Right atrium auricular region (tissue), 2 donors: ENCODE results near the gene TET2. TPM values are rescaled to one million over a fixed set of nuclear protein-coding genes. Genes with fewer than 3 reads are reported as not detected.

ENCODE experiments used
- DNase-seq: peaks from one replicate; pipeline ENCODE4 v3.0.0-alpha.2; 2019; ENCODE audit warnings: low spot score
- H3K27ac ChIP-seq, 2 donors: fragments of 200-600 bp; sonication (generic); 1 replicate in 1 of 2; 2 replicates in 1 of 2; pipeline ENCODE4 v1.5.1; 2016 to 2019
- H3K27me3 ChIP-seq, 2 donors: fragments of 200-600 bp; sonication (generic); one replicate each; pipeline versions ENCODE4 v1.5.1 to v1.6.0; 2017 to 2019
- H3K36me3 ChIP-seq: fragments of 200-600 bp; sonication (generic); one replicate; pipeline ENCODE4 v1.5.1; 2016
- H3K4me1 ChIP-seq, 2 donors: fragments of 200-600 bp; sonication (generic); one replicate each; pipeline versions ENCODE4 v1.5.1 to v1.6.0; 2017 to 2019
- H3K4me3 ChIP-seq, 2 donors: fragments of 200-600 bp; sonication (generic); 1 replicate in 1 of 2; 2 replicates in 1 of 2; pipeline ENCODE4 v1.5.1; 2017 to 2019; ENCODE audit warnings: mild to moderate bottlenecking in 1 of 2, moderate library complexity in 1 of 2
- H3K9me3 ChIP-seq, 2 donors: fragments of 200-600 bp; sonication (generic); one replicate each; pipeline ENCODE4 v1.5.1; 2019
- CTCF ChIP-seq, 2 donors: fragments of 200-600 bp; sonication (generic); IDR thresholded peaks; one replicate each; pipeline ENCODE4 v1.5.1; 2019; ENCODE audit warnings: antibody characterized with exemption in 2 of 2
- total RNA-seq, 2 donors: library from RNA; depleted of rRNA; stranded (reverse); fragments of >200 nt; gene quantifications; one replicate each; pipeline ENCODE4 v1.1.0, GENCODE V29; 2016

TET2 gene
- total RNA-seq, 2 donors from 2014 or later: 15.4 to 16.2 TPM

GRCh38 chr4:105318486-105318885 lies 171.8 kb downstream of the TET2 start:
- H3K27ac ChIP-seq: no peak overlapping the region
- TF ChIP-seq CTCF (IDR thresholded peaks at IDR 0.05): no peak
- no peaks in the 10 kb centered on the region for H3K4me1 ChIP-seq
- H3K36me3 ChIP-seq: no peaks in the 10 kb centered on the region
- H3K9me3 ChIP-seq: no peaks in the 10 kb centered on the region
- DNase-seq: no peak
- no peaks in the 10 kb centered on the region for H3K27me3 ChIP-seq
- H3K4me3 ChIP-seq: no peak overlapping the region

- TF ChIP-seq CTCF (IDR thresholded peaks at IDR 0.05): no peak
- DNase-seq: no peak
- no peak overlapping the region for H3K27ac ChIP-seq
- H3K36me3 ChIP-seq: no peaks in the 10 kb centered on the region
- H3K9me3 ChIP-seq: no peaks in the 10 kb centered on the region
- H3K27me3 ChIP-seq: no peaks in the 10 kb centered on the region
- H3K4me3 ChIP-seq: no peak overlapping the region
- no peaks in the 10 kb centered on the region for H3K4me1 ChIP-seq
These were observed 180.5 kb downstream of the TET2 start for GRCh38 chr4:105327222-105327621.

GRCh38 chr4:105327956-105328355 lies 181.3 kb downstream of the TET2 start:
- Histone ChIP-seq H3K27ac (no peak overlapping the region), H3K9me3 (no peaks in the 10 kb centered on the region), H3K4me1 (no peaks in the 10 kb centered on the region), H3K36me3 (no peaks in the 10 kb centered on the region), H3K4me3 (no peak overlapping the region), H3K27me3 (no peaks in the 10 kb centered on the region)
- DNase-seq: no peak
- no peak for TF ChIP-seq CTCF (IDR thresholded peaks at IDR 0.05)

- H3K4me1 ChIP-seq: no peaks in the 10 kb centered on the region
- TF ChIP-seq CTCF (IDR thresholded peaks at IDR 0.05): no peak
- H3K27ac ChIP-seq: no peak overlapping the region
- H3K36me3 ChIP-seq: no peaks in the 10 kb centered on the region
- no peak for DNase-seq
- no peak overlapping the region for H3K4me3 ChIP-seq
- H3K9me3 ChIP-seq: no peaks in the 10 kb centered on the region
- H3K27me3 ChIP-seq: no peaks in the 10 kb centered on the region
These were observed 182.4 kb downstream of the TET2 start for GRCh38 chr4:105329081-105329480.
